Measurements from ENCODE around the gene CAMKV. TPM values are rescaled to one million over a fixed set of nuclear protein-coding genes. Genes with fewer than 3 reads are reported as not detected.

Gene CAMKV
- 10.6 TPM for total RNA-seq

GRCh38 chr3:49869525-49870126 lies at the start of gene CAMKV:
TSS of gene CAMKV (minus strand) at chr3:49869906. CDS start at chr3:49862388, 7,518 bp downstream.

GRCh38 chr3:49903451-49904424 lies 34.0 kb upstream of the CAMKV start, which contains the start of gene MST1R:
TSS of gene MST1R (minus strand) at chr3:49903873. CDS start at chr3:49903609, 264 bp downstream.

GRCh38 chr3:49856181-49857005 lies 13.3 kb downstream of the CAMKV start, which contains the start of gene TRAIP:
TSS of gene TRAIP (minus strand) at chr3:49856564. CDS start at chr3:49856453, 111 bp downstream.

GRCh38 chr3:49813497-49814174 lies 56.1 kb downstream of the CAMKV start, which contains the start of gene UBA7:
TSS of gene UBA7 (minus strand) at chr3:49813953. CDS start at chr3:49813787, 166 bp downstream.

Other genes starting within 250 kb of the CAMKV start
- 79.7 TPM for gene APEH, start 195.6 kb downstream of the CAMKV start, total RNA-seq
- gene MST1, start 180.4 kb downstream of the CAMKV start, total RNA-seq, result 12.4 TPM
- 31.6 TPM for gene RNF123, start 180.3 kb downstream of the CAMKV start, total RNA-seq
- not detected for gene AMIGO3, start 150.2 kb downstream of the CAMKV start, total RNA-seq
- 19.8 TPM for gene GMPPB, start 146.0 kb downstream of the CAMKV start, total RNA-seq
- 68.8 TPM for gene IP6K1, start 83.4 kb downstream of the CAMKV start, total RNA-seq
- not detected for gene CDHR4, start 70.0 kb downstream of the CAMKV start, total RNA-seq
- gene INKA1, start 66.6 kb downstream of the CAMKV start, total RNA-seq, result 3.4 TPM
- gene UBA7, start 56.0 kb downstream of the CAMKV start, total RNA-seq, result 28.0 TPM
- 3.8 TPM for gene TRAIP, start 13.3 kb downstream of the CAMKV start, total RNA-seq
- 1.8 TPM for gene MST1R, start 34.0 kb upstream of the CAMKV start, total RNA-seq
- gene MON1A, start 59.9 kb upstream of the CAMKV start, total RNA-seq, result 8.0 TPM
- 173 TPM for gene RBM6, start 70.2 kb upstream of the CAMKV start, total RNA-seq
- 451 TPM for gene RBM5, start 219.0 kb upstream of the CAMKV start, total RNA-seq

All from camera-type eye (tissue), 1 donor.